LNCaP clone FGC (cell line): ENCODE data around the gene PEX14.

Experiments
- DNase-seq: peaks from one replicate; pipeline ENCODE4 v3.0.0-alpha.2; 2011; ENCODE audit warnings: low read depth
- H3K4me3 ChIP-seq: 2 replicates; pipeline ENCODE4 v1.5.1; 2011; ENCODE audit warnings: mild to moderate bottlenecking, low read depth, low read length, control low read depth
- CTCF ChIP-seq: IDR thresholded peaks from 2 replicates; pipeline ENCODE4 v1.5.1; 2012; ENCODE audit warnings: mild to moderate bottlenecking; ENCODE audit not compliant: control insufficient read depth, insufficient read depth; ENCODE audit errors: extremely low read depth

PEX14 gene

GRCh38 chr1:10585242-10585641 lies 110.5 kb downstream of the PEX14 start:
- no peak for DNase-seq
- no peak for TF ChIP-seq CTCF
- H3K4me3 ChIP-seq, result no peak overlapping the region

- DNase-seq, result no peak
- TF ChIP-seq CTCF, result no peak
- no peak overlapping the region for H3K4me3 ChIP-seq
Observed at GRCh38 chr1:10586125-10586524, 111.4 kb downstream of the PEX14 start.

- no peak for DNase-seq
- no peak overlapping the region for H3K4me3 ChIP-seq
- no peak for TF ChIP-seq CTCF
Observed at GRCh38 chr1:10588640-10589039, 113.9 kb downstream of the PEX14 start.

- TF ChIP-seq CTCF, result no peak
- H3K4me3 ChIP-seq, result no peak overlapping the region
- DNase-seq, result no peak
Observed at GRCh38 chr1:10589074-10589473, 114.3 kb downstream of the PEX14 start.

GRCh38 chr1:10591010-10591409 lies 116.3 kb downstream of the PEX14 start:
- TF ChIP-seq CTCF, result no peak
- no peak for DNase-seq
- no peak overlapping the region for H3K4me3 ChIP-seq

GRCh38 chr1:10592373-10592772 lies 117.6 kb downstream of the PEX14 start:
- no peak overlapping the region for H3K4me3 ChIP-seq
- DNase-seq, result no peak
- TF ChIP-seq CTCF, result no peak

GRCh38 chr1:10593750-10594149 lies 119.0 kb downstream of the PEX14 start:
- DNase-seq, result no peak
- no peak overlapping the region for H3K4me3 ChIP-seq
- no peak for TF ChIP-seq CTCF
